Lung (tissue), 12 donors: ENCODE results near the gene NDUFS8. TPM values are rescaled to one million over a fixed set of nuclear protein-coding genes. Genes with fewer than 3 reads are reported as not detected.
A peak's percentile ranks its signal among the peaks of the same experiment; 100 is the strongest.

ENCODE experiments used
- ATAC-seq: fragments of 200-7000 bp; cut with Tn5 transposase; one replicate; pipeline ENCODE4 v1.9.1; 2020; ENCODE audit warnings: moderate number of reproducible peaks; ENCODE audit not compliant: insufficient read depth, low FRiP score
- DNase-seq, 3 donors: peaks; one replicate each; pipeline ENCODE4 v3.0.0-alpha.2; 2013 to 2017
- H3K27ac ChIP-seq, 2 donors: one replicate each; pipeline ENCODE4 v1.5.1; 2013; ENCODE audit warnings: mild to moderate bottlenecking in 2 of 2, moderate library complexity in 2 of 2, control low read depth in 1 of 2, inconsistent platforms in 1 of 2, low read depth in 1 of 2, low read length in 1 of 2
- H3K27me3 ChIP-seq, 3 donors: one replicate each; pipeline ENCODE4 v1.5.1; 2013; ENCODE audit warnings: low read length in 2 of 3; ENCODE audit not compliant: control insufficient read depth in 3 of 3, insufficient read depth in 3 of 3
- H3K36me3 ChIP-seq, 4 donors: one replicate each; pipeline ENCODE4 v1.5.1; 2013; ENCODE audit warnings: low read length in 4 of 4, mild to moderate bottlenecking in 1 of 4, moderate library complexity in 1 of 4; ENCODE audit not compliant: control insufficient read depth in 4 of 4, insufficient read depth in 4 of 4
- H3K4me1 ChIP-seq, 5 donors: one replicate each; pipeline ENCODE4 v1.5.1; 2013; ENCODE audit warnings: low read length in 5 of 5, mild to moderate bottlenecking in 2 of 5, moderate library complexity in 1 of 5; ENCODE audit not compliant: control insufficient read depth in 5 of 5, insufficient read depth in 5 of 5
- H3K4me3 ChIP-seq: one replicate; pipeline ENCODE4 v1.5.1; 2013; ENCODE audit warnings: mild to moderate bottlenecking, control low read depth, moderate library complexity
- H3K9ac ChIP-seq, 2 donors: one replicate each; pipeline ENCODE4 v1.5.1; 2013; ENCODE audit warnings: low read length in 2 of 2, control low read depth in 1 of 2; ENCODE audit not compliant: insufficient read depth in 1 of 2
- H3K9me3 ChIP-seq, 4 donors: one replicate each; pipeline ENCODE4 v1.5.1; 2013; ENCODE audit warnings: low read length in 3 of 4, mild to moderate bottlenecking in 1 of 4, moderate library complexity in 1 of 4; ENCODE audit not compliant: control insufficient read depth in 4 of 4, insufficient read depth in 3 of 4
- CTCF ChIP-seq: IDR thresholded peaks from 2 replicates; pipeline ENCODE4 v1.5.1; 2012; ENCODE audit warnings: mild to moderate bottlenecking; ENCODE audit errors: control extremely low read depth, extremely low read depth
- WGBS, 2 donors: extraction: QIAGEN DNeasy Blood & Tissue Kit; methylation state at CpG; one replicate each; pipeline ENCODE4 v1.1.7; 2013; 5-methylcytosine and 5-hydroxymethylcytosine counted together
- polyA plus RNA-seq, 2 donors: library from polyadenylated mRNA; stranded (reverse); fragments of 200-250 nt; gene quantifications; one replicate each; pipeline ENCODE4 v1.2.1, GENCODE V29; 2013
- total RNA-seq, 2 donors: library from RNA; depleted of rRNA in 1 of 2; stranded (reverse); fragments of >200 nt in 1 of 2; gene quantifications; one replicate each; pipeline ENCODE4 v1.2.1, GENCODE V29; 2014 to 2021
- donor health status: control.
- donor health status: control.
- donor health status: Bipolar disorder and iron deficiency.
- donor health status: healthy.
- donor health status: DM: yes; HTN: yes; CAD: no.

Gene NDUFS8
- total and polyA plus RNA-seq, 4 donors: 57.8 to 180 (median 145) TPM

GRCh38 chr11:68004551-68005335, 25.7 kb upstream of the NDUFS8 start:
- H3K4me1 ChIP-seq: peaks cover 0 to 9% (median 5%) of the 10 kb centered on the region in 5 donors
- 73 to 79% methylated on average over 14 of the region's 14 CpGs for WGBS, 2 donors
- peaks cover 0 to 2% (median 0%) of the 10 kb centered on the region in 4 donors for H3K9me3 ChIP-seq
- no peaks in the 10 kb centered on the region for H3K36me3 ChIP-seq
- no peaks in the 10 kb centered on the region for H3K27me3 ChIP-seq
- ATAC-seq (no peak), DNase-seq (no peak)
- peak overlapping the region in 1 of 2 donors; percentile 6 for H3K27ac ChIP-seq
- H3K9ac ChIP-seq: no peak overlapping the region
- no peak for TF ChIP-seq CTCF
- no peak overlapping the region for H3K4me3 ChIP-seq

- Histone ChIP-seq H3K4me3 (no peak overlapping the region), H3K36me3 (no peaks in the 10 kb centered on the region), H3K9me3 (peaks cover 0 to 2% (median 0%) of the 10 kb centered on the region in 4 donors), H3K27me3 (no peaks in the 10 kb centered on the region), H3K4me1 (peaks cover 5 to 22% (median 11%) of the 10 kb centered on the region in 5 donors), H3K9ac (no peak overlapping the region), H3K27ac (no peak overlapping the region)
- 94 to 96% methylated on average over 7 of the region's 7 CpGs for WGBS, 2 donors
- TF ChIP-seq CTCF: no peak
- DNase-seq: no peak
- no peak for ATAC-seq
Observed at GRCh38 chr11:68006606-68007166, 23.8 kb upstream of the NDUFS8 start.

- H3K4me3 ChIP-seq: no peak overlapping the region
- no peak for TF ChIP-seq CTCF
- peak overlapping the region in 1 of 2 donors; percentile 59 for H3K27ac ChIP-seq
- DNase-seq (no peak), ATAC-seq (no peak)
- 90 to 96% methylated on average over 15 to 16 of the region's 16 CpGs for WGBS, 2 donors
- peaks cover 0 to 2% (median 0%) of the 10 kb centered on the region in 4 donors for H3K9me3 ChIP-seq
- H3K9ac ChIP-seq: no peak overlapping the region
- no peaks in the 10 kb centered on the region for H3K27me3 ChIP-seq
- peaks cover 5 to 27% (median 12%) of the 10 kb centered on the region in 5 donors for H3K4me1 ChIP-seq
- H3K36me3 ChIP-seq: no peaks in the 10 kb centered on the region
Observed at GRCh38 chr11:68007498-68008380, 22.7 kb upstream of the NDUFS8 start.
